ENCODE results near the gene EPB41L3.
"Not testable (repeated sequence)": the region's sequence is repeated elsewhere in the genome, so short reads cannot be mapped to it uniquely, and the experiment has no call there.

Gene EPB41L3

DNA sequence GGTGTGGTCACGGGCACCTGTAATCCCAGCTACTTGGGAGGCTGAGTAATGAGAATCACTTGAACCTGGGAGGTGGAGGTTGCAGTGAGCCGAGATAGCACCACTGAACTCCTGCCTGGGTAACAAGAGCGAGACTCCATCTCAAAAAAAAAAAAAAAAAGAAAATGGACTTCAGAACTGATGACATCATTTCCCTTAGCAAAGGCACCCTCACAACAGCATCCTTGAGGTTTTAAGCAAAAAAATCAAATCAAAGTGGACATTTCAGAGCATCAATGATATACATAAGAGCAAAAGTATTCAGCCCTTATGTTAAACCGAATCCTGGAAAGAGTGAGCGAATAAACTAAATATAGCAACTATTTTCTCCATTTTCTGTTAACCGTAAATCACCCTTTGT, 45.3 kb downstream of the EPB41L3 start:
- no peak overlapping the region for H3K9ac ChIP-seq
- no peak overlapping the region for H3K27ac ChIP-seq
- H3K27me3 ChIP-seq (ENCODE audit: insufficient read depth, low read depth): no peaks in the 10 kb centered on the region
- no peaks in the 10 kb centered on the region for H3K36me3 ChIP-seq (ENCODE audit: insufficient read depth)
- H2AFZ ChIP-seq (ENCODE audit: low read depth): no peak overlapping the region
- no peak overlapping the region for H3K4me3 ChIP-seq (IDR thresholded peaks at IDR 0.05; ENCODE audit: insufficient read depth, low read depth, low read length)
- no peak overlapping the region for H3K4me2 ChIP-seq
- TF ChIP-seq, protein P1, sequence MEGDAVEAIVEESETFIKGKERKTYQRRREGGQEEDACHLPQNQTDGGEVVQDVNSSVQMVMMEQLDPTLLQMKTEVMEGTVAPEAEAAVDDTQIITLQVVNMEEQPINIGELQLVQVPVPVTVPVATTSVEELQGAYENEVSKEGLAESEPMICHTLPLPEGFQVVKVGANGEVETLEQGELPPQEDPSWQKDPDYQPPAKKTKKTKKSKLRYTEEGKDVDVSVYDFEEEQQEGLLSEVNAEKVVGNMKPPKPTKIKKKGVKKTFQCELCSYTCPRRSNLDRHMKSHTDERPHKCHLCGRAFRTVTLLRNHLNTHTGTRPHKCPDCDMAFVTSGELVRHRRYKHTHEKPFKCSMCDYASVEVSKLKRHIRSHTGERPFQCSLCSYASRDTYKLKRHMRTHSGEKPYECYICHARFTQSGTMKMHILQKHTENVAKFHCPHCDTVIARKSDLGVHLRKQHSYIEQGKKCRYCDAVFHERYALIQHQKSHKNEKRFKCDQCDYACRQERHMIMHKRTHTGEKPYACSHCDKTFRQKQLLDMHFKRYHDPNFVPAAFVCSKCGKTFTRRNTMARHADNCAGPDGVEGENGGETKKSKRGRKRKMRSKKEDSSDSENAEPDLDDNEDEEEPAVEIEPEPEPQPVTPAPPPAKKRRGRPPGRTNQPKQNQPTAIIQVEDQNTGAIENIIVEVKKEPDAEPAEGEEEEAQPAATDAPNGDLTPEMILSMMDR (conservative IDR thresholded peaks at IDR 0.05; ENCODE audit: low read depth, low read length): no peak
- H3K79me2 ChIP-seq (ENCODE audit: insufficient read depth, low read depth): no peaks in the 10 kb centered on the region
- no peaks in the 10 kb centered on the region for H4K20me1 ChIP-seq (ENCODE audit: insufficient read depth)
- H3K4me1 ChIP-seq (ENCODE audit: low read depth, poor library complexity, severe bottlenecking): no peaks in the 10 kb centered on the region

- Histone ChIP-seq H4K20me1 (ENCODE audit: insufficient read depth) (no peaks in the 10 kb centered on the region), H3K4me2 (no peak overlapping the region), H3K4me3 (IDR thresholded peaks at IDR 0.05; ENCODE audit: insufficient read depth, low read depth, low read length) (no peak overlapping the region), H2AFZ (ENCODE audit: low read depth) (no peak overlapping the region), H3K27me3 (ENCODE audit: insufficient read depth, low read depth) (no peaks in the 10 kb centered on the region), H3K9ac (no peak overlapping the region), H3K79me2 (ENCODE audit: insufficient read depth, low read depth) (no peaks in the 10 kb centered on the region), H3K4me1 (ENCODE audit: low read depth, poor library complexity, severe bottlenecking) (no peaks in the 10 kb centered on the region), H3K27ac (no peak overlapping the region), H3K36me3 (ENCODE audit: insufficient read depth) (no peaks in the 10 kb centered on the region)
- TF ChIP-seq, protein P1 (conservative IDR thresholded peaks at IDR 0.05; ENCODE audit: low read depth, low read length): no peak
Observed at GRCh38 chr18:5496305-5496704, 47.5 kb downstream of the EPB41L3 start.

- no peaks in the 10 kb centered on the region for H3K27me3 ChIP-seq (ENCODE audit: insufficient read depth, low read depth)
- H3K4me1 ChIP-seq (ENCODE audit: low read depth, poor library complexity, severe bottlenecking): peaks cover 9% of the 10 kb centered on the region
- no peak overlapping the region for H3K4me2 ChIP-seq
- no peak overlapping the region for H3K4me3 ChIP-seq (IDR thresholded peaks at IDR 0.05; ENCODE audit: insufficient read depth, low read depth, low read length)
- H3K27ac ChIP-seq: no peak overlapping the region
- TF ChIP-seq, protein P1 (conservative IDR thresholded peaks at IDR 0.05; ENCODE audit: low read depth, low read length): no peak
- no peak overlapping the region for H3K9ac ChIP-seq
- no peak overlapping the region for H2AFZ ChIP-seq (ENCODE audit: low read depth)
- no peaks in the 10 kb centered on the region for H3K36me3 ChIP-seq (ENCODE audit: insufficient read depth)
- H4K20me1 ChIP-seq (ENCODE audit: insufficient read depth): no peaks in the 10 kb centered on the region
- H3K79me2 ChIP-seq (ENCODE audit: insufficient read depth, low read depth): no peaks in the 10 kb centered on the region
Observed at GRCh38 chr18:5490753-5491480, 52.9 kb downstream of the EPB41L3 start.

- peaks cover 9% of the 10 kb centered on the region for H3K4me1 ChIP-seq (ENCODE audit: low read depth, poor library complexity, severe bottlenecking)
- no peak overlapping the region for H2AFZ ChIP-seq (ENCODE audit: low read depth)
- H3K79me2 ChIP-seq (ENCODE audit: insufficient read depth, low read depth): no peaks in the 10 kb centered on the region
- no peaks in the 10 kb centered on the region for H4K20me1 ChIP-seq (ENCODE audit: insufficient read depth)
- no peaks in the 10 kb centered on the region for H3K36me3 ChIP-seq (ENCODE audit: insufficient read depth)
- no peaks in the 10 kb centered on the region for H3K27me3 ChIP-seq (ENCODE audit: insufficient read depth, low read depth)
- no peak overlapping the region for H3K4me3 ChIP-seq (IDR thresholded peaks at IDR 0.05; ENCODE audit: insufficient read depth, low read depth, low read length)
- H3K27ac ChIP-seq: no peak overlapping the region
- H3K9ac ChIP-seq: no peak overlapping the region
- TF ChIP-seq, protein P1 (conservative IDR thresholded peaks at IDR 0.05; ENCODE audit: low read depth, low read length): no peak
- H3K4me2 ChIP-seq: no peak overlapping the region
Observed at GRCh38 chr18:5488844-5489243, 55.0 kb downstream of the EPB41L3 start.

DNA sequence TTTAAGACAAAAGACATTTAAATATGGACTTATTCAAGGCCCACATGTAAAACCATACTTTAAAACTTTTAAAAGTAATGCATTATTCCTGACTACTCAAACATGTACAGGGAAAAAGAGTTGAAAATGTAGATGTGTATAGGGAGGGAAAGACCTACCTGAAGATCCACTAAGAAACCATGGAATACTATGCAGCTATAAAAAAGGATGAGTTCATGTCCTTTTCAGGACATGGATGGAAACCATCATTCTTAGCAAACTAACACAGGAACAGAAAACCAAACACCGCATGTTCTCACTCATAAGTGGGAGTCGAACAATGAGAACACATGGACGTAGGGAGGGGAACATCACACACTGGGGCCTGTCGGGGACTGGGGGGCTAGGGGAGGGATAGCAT, 55.8 kb downstream of the EPB41L3 start:
- not testable (repeated sequence) for H3K27ac ChIP-seq; H3K4me1 ChIP-seq (ENCODE audit: low read depth, poor library complexity, severe bottlenecking); H3K36me3 ChIP-seq (ENCODE audit: insufficient read depth); H4K20me1 ChIP-seq (ENCODE audit: insufficient read depth); H3K79me2 ChIP-seq (ENCODE audit: insufficient read depth, low read depth); H3K4me2 ChIP-seq; H3K27me3 ChIP-seq (ENCODE audit: insufficient read depth, low read depth); H3K4me3 ChIP-seq (IDR thresholded peaks at IDR 0.05; ENCODE audit: insufficient read depth, low read depth, low read length); H2AFZ ChIP-seq (ENCODE audit: low read depth); H3K9ac ChIP-seq
